ENCODE measurements around the gene NEU4.
"Not testable (repeated sequence)": the region's sequence is repeated elsewhere in the genome, so short reads cannot be mapped to it uniquely, and the experiment has no call there.

NEU4 gene

GRCh38 chr2:241775223-241776177, 33.5 kb upstream of the NEU4 start:
- no peak for DNase-seq (ENCODE audit: low read depth)

DNA sequence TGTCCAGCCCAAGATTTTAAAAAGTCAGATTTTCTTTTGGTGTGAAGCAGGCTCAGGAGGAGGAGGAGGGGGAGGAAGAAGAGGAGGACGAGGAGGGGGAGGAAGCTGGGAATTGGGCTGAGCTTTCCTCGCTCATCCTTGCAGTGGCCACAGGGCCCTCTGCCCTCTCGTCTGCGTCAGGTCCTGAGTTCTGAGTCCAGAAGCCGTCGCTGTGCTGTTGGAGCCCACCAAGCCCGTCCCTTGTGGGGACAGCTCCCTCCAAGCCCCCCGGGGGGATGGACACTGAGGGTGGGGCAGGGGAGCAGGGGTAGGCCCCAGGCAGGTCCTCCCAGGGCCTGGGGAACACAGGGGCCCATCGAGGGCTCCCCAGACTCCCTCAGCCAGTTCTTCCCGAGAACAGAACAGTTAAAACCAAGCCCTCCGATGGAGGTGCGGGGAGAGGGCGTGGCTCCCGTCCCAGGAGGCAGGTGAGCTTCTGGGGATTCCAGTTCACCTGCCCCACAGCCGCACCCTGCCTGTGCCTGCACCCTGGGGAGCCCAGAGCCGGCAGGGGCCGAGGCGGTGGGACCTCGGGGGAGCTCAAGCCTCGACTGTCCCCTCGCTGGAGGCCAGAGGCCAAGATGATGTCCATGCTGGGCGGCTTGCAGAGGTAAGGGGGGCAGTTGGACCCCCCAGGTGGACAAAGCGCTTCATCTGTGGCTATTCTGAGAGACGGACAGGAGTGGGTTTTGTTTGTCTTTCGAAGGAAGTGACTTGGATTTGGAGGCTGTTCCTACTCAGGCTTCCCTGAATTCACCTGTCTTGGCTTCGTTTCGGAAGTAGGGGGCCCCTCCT, 32.4 kb upstream of the NEU4 start, which contains the start of gene GAL3ST2:
Gene GAL3ST2 (plus strand): TSS at position 487 of the 834 bp plus-strand sequence. CDS start 134 bp downstream, at position 621.
- DNase-seq (ENCODE audit: low read depth): no peak

DNA sequence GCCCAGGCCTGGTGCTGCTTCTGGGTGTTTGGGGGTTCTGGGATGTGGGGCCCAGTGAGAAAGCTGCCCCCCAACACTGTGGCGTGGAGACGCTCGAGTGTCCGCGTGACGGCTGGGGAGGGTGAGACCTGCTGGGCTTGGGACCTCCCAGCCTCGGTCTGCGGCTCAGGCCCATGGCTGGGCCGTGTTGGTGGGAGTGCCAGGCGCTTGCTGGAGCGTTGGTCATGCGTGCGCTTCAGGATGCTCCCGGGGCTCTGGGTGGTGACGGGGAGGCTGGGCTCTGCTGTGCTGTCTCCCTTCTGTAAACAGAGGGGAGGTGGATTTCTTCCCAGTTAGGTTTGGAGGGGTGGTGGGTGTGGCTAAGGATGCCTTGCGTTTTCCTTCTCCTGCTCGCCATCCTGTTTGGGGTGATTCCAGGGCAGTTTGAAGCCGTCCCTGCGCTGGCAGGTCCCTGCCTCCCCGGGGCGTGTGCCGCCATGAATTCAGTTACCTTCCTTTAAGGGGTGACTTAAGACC, 31.8 kb upstream of the NEU4 start:
- DNase-seq (ENCODE audit: low read depth): no peak

DNA sequence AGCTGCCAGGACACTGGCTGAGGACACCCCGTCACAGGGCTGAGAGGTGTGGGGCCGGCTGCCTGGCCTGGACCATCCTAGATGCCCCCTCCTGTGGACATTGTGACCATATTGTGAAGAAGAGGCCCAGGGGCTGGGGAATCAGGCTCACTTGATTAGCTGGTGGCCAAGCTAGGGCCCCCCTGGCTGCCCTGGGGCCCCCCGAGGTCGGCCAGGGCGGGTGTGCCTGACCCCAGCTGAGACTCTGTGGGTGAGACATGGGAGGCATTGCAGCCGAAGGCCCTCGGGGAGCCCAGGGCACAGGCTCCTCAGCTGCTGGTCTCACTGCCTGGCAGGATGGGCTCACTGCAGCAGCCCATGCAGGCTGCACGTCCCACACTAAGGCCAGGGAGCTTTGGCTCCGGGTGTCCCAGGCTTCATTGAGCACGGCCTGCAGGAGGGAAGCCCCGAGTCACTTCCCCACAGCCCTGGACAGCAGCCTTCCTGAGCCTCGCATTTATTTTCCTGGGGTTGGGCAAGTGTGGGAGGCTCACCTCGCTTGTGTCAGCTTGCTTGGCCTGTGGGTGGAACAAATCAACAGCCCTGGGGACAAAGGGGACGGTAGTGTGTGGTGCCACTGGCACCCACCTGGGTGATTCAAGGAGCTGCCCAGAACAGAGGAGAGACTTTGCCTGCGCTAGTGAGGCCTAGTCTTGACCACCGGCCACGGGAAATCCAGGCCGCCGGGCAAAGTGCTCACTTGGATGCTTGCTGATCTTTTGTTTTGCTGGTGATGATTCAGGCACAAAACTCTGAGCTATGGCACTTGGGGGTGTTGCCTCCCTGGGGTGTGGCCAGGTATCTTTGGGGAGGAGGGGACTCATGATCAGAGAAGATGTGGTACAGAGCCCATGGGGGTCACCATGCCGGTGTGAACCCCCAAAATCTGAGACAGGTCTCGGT, 31.0 kb upstream of the NEU4 start:
- DNase-seq (ENCODE audit: low read depth): no peak

DNA sequence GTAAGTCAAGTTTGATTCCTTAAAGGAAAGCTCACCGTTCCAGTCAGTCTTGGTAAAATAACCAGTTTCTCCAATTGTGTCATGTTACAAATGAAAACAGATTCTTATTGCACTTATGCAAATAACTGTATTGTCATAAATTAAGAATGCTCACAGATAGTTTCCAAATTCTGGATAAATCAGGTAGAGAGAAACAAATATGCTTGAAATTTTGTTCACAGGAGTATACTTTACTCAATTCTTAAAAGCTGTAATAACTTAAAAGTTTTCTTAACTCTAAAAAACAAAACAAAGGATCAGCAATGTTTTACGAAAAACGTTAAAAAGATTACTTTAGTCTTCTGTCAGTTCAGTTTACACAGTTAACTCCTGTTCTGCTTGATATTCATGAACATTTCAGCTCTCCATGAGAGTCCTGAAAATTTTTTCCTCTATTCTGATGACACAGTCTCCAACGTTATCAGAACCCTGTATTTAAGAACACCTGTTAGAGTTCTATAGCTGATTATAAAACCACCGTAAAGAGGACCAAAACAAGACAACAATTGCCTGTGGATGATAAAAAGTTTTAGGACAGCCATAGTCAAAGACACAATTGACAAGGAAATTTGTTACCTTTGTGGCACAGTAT, 27.9 kb upstream of the NEU4 start:
- no peak for DNase-seq (ENCODE audit: low read depth)

DNA sequence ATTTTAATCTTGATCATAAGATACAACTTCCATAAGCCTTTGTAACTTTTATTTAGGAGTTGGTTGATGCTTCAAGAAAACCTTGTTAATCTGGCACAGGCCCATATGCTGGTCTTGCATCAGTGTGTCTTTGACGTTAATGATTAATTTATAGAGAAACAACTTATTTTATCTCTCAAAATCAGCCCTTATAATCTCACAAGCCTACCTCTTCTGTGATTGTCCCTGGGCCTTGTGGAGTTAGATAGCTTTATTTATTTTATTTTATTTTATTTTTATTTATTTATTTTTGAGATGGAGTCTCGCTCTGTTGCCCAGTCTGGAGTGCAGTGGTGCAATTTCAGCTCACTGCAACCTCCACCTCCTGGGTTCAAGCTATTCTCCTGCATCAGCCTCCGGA, 26.9 kb upstream of the NEU4 start:
- not testable (repeated sequence) for DNase-seq (ENCODE audit: low read depth)

GRCh38 chr2:241788135-241788534, 20.9 kb upstream of the NEU4 start:
- no peak for DNase-seq (ENCODE audit: low read depth)

DNA sequence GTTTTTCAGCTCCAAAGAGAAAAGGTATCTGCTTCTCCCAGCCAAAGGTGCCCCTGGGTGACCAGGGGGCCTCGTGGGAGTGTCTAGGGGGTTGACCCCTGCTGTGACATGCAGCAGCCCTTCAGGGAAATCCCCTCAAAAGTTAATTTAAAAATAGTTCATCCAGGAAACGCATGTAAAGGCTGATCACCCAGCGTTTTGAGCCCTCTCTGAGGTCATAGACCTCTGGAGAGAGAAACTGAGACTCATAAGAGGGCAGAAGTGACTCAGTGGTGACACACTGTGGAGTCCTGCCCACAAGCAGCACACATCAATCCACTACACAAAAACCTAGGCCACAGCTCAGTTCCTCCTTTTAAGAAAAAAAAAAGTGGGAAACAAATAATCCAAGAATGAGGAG, 20.4 kb upstream of the NEU4 start:
- DNase-seq (ENCODE audit: low read depth): no peak

DNA sequence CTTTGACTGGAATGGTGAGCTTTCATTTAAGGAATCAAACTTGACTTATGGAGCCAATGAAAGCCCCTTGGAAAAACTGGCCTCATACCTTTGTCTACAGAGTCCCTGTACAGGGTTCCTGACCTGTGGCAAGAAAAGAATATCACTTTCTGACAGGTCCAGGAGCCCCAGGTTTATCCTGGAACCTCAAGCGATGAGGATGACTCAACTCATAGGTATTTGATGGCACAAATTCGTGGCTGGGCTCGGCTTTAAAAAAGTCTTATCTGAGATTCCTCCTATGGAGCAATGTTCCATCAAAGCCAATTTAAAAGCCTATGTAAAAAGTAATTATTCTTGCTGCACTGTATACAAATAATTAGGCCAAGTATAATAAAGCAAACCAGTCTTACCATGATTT, 17.6 kb upstream of the NEU4 start:
- DNase-seq (ENCODE audit: low read depth): not testable (repeated sequence)

DNA sequence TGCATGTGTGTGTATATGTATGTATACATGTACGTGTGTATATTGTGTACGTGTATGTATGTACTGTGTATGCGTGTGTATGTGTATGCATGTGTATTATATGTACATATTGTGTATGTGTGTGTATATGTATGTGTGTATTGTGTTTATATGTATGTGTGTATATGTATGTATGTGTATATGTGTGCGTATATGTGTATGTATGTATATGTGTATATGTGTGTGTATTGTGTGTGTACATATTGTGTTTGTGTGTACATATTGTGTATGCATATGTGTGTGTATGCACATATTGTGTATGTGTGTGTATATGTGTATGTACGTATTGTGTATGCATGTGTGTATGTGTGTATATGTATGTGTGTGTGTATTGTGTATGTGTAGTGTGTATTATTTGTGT, 15.6 kb upstream of the NEU4 start:
- DNase-seq (ENCODE audit: low read depth): no peak

GRCh38 chr2:241794250-241794823, 14.7 kb upstream of the NEU4 start:
- DNase-seq (ENCODE audit: low read depth): no peak

DNA sequence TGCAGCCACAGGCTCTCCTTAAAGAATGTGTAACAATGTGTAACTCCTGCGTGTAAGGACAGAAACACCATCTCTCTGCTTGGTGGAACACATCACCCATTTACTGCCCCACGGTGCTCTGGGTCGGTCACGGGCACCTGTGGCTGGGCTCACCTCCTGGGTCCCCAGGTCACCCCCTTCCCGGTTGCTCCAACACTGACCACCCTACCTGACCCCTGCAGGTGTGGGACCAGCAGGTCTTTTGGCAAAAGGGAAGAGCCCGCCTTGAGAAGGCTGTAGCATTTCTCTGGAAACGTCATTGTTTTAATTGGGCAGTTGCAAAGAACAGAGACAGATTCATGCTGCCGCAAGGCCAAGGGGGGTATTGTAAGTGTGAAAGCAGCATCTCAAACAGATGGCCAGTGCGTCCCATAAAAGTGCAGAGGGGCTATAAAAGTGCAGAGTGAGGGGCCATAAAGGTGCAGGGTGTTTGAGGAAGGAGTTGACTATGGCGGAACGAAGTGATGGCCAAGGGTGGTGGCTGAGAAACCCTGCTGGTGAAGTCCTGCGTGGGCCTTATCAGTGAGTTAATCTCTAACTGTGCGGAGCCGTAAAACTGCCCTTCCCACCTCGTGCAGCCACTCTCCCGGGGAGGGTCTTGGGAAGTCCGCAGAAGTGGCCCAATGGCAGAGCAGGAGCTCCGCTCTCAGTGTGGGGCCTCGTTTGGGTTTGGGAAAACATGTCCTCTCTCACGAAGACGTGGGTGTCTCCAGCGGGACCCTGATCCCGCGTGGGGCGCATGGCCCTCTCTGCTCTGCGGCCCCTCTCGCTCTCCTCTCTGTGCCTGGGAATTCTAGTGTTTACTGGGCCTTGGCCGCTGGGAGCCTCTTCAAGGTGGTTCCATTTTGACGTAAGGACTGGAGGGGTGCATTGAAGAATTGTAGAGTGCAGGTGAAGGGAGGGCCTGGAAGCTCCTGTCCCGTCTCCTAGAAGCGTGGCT, 13.7 kb upstream of the NEU4 start:
- no peak for DNase-seq (ENCODE audit: low read depth)

DNA sequence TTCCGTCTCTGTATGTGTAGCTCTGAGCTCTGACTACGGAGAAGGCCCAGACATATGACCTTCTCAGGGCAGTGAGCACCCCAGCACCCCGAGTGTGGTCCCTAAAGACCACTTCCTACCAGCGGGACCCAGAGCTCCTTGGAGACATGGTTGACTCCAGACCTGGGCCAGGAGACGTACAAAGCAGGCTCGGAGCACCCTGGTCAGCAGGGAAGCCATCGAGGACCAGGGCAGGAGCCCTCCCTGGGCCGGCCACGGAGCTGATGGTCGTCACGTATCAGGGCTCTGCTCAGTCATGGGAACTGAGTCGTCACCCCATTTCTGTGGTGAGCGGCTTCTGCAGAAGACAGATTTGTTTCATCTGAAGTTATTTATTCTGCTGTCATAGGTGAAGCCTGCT, 12.8 kb upstream of the NEU4 start:
- DNase-seq (ENCODE audit: low read depth): no peak

DNA sequence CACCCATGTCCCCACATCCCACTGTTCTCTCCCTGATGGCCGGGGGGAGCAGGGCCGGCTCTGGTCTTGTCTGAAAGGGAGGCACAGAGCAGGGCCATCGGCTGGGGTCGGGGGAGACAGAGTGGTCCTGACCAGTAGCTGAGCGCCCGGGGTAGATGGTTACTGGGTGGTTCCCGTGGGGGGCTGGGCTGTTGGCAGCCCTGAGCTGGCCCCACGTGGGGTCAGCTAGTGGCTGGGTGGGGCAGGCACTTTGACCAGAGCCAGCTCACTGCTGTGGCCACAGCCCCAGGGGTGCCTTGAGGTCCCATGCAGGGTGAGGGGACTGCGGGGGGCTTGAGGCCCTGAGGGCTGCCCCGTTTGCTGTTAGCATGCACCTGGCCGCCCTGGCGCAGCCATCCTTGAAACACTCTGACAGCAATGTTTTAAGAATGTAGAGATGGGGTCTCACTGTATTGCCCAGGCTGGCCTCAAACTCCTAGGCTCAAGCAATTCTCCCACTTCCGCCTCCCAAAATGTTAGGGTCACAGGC, 12.3 kb upstream of the NEU4 start:
- no peak for DNase-seq (ENCODE audit: low read depth)

DNA sequence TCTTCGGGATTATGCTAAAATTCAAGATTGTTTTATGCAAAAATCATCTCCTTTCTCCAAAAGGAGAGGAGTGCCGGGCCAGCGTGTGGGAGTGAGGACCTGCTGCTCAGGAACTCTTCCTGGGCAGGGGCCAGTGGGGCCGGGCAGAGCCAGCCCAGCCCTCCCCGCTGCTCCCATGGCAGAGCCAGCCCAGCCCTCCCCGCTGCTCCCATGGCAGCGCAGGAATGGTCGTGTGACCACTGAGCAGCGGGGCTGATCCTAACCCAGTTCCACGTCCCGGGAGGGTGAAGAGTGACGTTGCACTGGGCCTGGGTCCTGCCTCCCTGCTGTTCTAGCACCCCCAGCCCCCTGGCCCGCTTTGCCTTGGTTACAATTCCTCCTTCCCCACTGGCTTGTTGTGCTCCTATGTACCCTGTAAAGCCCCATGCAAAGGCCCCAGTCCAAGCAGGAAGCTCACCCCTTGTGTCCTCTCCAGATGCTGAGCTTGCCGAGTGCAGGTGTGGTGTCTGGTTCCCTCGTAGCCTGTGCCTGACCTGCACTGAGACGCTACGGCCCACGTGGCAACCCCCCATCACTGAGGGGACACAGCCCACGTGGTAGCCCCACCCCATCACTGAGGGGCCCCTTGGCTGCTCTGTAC, 11.4 kb upstream of the NEU4 start:
- no peak for DNase-seq (ENCODE audit: low read depth)

DNA sequence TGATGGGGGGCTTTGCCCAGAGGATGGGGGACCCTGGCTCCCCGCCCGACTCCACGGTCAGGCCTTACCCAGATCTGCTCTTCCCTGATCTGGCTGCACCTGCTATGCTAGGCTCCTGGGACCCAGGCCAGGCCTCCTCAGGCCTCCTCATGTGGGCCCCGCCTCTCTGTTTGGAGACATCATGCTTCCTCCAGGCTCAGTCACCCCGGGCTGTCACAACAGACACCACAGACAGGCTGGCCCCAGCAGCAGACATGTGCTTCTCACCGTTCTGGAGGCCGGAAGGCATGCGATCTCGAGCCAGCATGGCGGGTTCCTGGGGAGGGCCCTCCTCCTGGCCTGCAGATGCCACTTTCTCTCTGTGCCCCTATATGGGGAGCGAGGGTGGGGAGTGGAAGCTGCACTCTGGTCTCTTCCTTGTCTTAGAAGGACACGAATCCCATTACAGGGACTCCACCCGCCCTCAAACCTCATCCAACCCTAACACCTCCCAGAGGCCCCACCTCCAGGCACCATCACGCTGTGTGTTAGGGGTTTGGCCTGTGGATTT, 10.8 kb upstream of the NEU4 start:
- no peak for DNase-seq (ENCODE audit: low read depth)

- no peak for DNase-seq (ENCODE audit: low read depth)
Measured at GRCh38 chr2:241798631-241799521, 10.1 kb upstream of the NEU4 start.
